Caki2 (cell line): ENCODE measurements around the gene MBL2. TPM values are rescaled to one million over a fixed set of nuclear protein-coding genes. Genes with fewer than 3 reads are reported as not detected.

Experiments
- DNase-seq: peaks from one replicate; pipeline ENCODE4 v3.0.0-alpha.2; 2015; ENCODE audit warnings: low read depth
- in situ Hi-C: cut with HindIII; loops from 2 replicates; pipeline ENCODE4 v1.10.0; 2016; ENCODE audit warnings: low sequenced_read_pairs, low pct_unique_long_range_greater_than_20kb, mixed read lengths
- total RNA-seq: library from RNA; depleted of rRNA; stranded (reverse); fragments of >200 nt; shearing (Covaris generic); gene quantifications from 2 replicates; pipeline ENCODE4 v1.2.3, GENCODE V29; 2014; ENCODE audit warnings: low replicate concordance

MBL2 gene
- total RNA-seq, 1 experiment from 2014 or later: 0.17 TPM

GRCh38 chr10:52776471-52776903 is 3.9 kb upstream of the MBL2 start:
- in situ Hi-C loops: no loop called here
- no peak for DNase-seq

DNA sequence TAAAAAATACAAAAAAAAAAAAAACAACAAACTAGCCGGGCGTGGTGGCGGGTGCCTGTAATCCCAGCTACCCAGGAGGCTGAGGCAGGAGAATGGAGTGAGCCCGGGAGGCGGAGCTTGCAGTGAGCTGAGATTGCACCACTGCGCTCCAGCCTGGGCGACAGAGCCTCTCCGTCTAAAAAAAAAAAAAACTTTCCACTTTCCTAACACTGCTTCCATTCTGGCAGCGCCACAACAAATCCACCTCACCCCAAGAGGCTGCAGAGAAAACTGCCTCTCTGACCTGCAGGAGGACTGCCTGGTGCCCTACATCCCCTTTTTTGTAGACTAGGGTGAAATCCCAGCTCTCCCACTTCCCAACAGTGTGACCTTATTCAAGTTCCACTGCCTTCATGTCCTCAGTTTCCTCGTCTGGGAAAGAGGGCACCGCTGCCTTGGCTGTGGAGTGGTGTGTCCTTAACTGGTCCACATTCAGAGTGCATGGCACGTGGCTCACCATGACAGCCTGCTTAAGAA is 2.6 kb upstream of the MBL2 start:
- in situ Hi-C loops: no loop called here
- DNase-seq: no peak

DNA sequence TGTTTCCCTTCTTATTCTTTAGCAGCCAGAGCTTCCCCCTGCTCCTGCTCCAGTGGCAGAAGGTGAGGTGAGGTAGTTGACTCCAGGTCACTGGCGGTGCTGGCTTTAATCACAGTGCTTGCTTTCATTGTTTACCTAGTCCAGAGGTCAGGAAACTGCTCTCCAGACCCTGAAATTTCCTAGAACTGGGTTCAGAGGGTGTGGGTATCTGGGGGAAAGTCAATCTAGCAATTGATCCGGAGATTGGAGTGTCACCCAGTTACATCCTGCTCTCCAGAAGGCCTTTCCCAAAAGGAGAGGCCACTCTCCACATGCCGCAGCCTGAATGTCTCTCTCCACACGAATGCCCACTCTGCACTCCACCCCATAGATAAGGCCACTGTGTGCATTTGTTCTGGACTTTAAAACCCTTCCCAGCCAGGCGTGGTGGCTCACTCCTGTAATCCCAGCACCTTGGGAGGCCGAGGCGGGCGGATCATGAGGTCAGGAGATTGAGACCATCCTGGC is 2.1 kb upstream of the MBL2 start:
- no peak for DNase-seq
- in situ Hi-C loops: no loop called here

- no peak for DNase-seq
- in situ Hi-C loops: no loop called here
Observed at GRCh38 chr10:52774182-52774581, 1.6 kb upstream of the MBL2 start.

DNA sequence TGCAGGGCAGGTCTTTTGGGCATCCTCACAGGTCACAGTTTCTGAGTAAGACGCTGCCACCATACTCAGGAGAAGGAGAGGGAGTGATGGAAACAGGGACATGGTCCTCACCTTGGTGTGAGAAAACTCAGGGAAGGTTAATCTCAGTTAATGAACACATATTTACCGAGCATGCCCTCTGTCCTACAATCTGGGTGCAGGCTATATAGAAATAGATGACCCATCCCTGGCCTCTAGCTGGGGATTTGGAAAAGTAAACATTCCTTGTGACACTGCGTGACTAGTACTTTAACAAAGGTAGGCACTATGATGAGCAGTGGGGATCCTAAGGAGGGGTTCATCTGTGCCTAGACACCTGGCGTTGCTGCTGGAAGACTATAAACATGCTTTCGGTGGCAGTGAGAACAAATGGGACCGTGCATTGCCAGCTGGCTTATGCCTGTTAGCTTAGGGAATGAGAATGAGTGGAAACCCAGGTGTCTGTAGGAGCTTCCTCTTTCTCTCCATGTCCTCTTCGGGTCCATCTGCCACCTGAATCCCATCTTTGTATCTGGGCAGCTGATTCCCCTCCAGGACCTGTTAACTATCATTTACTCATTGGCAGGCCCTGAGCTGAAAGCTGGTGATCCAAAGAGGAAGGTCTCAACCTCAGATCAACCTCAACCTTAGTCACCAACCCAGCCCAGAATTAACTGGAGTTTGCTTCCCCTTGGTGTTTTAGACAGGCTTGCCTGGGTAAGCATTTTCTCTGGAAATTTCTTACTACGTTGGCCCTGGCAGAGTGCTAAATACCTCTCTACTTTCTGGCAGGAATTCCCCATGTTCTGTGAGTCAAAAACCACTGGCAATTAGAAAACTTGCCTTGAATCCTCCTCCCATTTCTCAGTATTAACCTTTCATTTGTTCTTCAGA is 794 bp downstream of the MBL2 start:
- DNase-seq: peak; percentile 18
- in situ Hi-C loops: no loop called here

DNA sequence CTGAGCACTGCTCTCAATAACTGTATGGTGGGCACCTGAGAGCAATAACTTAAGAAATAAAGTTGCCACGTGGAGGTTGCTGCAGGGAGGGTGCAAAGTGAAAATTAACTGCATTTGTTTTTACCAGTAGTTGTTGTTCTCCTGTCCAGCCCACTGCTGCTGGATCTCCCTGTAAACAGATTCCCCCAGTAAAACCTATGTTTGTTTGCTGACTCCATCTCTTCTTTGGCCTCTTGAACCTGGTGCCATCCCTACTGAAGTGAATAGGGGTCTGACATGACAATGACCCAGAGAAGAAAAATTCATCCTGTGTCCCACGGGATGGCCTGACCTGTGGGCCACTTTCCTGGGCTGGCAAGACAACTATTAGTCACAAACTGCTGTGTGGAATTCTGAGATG is 1.7 kb downstream of the MBL2 start:
- in situ Hi-C loops: no loop called here
- DNase-seq: no peak

GRCh38 chr10:52769966-52770365 is 2.6 kb downstream of the MBL2 start:
- no peak for DNase-seq
- in situ Hi-C loops: no loop called here

GRCh38 chr10:52768001-52768532 is 4.5 kb downstream of the MBL2 start:
- in situ Hi-C loops: no loop called here
- DNase-seq: no peak

- in situ Hi-C loops: no loop called here
- DNase-seq: no peak
Observed at GRCh38 chr10:52762088-52762487, 10.5 kb downstream of the MBL2 start.

DNA sequence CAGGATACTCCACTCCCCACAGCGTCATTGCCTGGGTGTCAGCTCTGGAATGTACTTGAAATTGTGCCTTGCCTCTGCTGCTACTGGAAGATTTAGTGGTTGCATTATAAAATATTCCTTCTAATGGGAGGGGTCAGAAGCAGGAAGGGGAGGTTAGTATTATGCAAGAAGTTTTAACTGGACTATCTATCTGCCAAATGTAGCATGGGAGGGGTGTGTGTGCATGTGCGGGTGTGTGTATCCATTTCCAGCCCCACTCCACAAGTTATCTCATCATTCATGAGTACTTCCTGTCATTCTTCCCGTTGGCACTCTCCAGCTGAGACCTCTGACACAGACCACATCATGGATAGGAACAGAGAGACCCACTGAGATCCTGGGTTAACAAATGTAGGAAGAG is 13.4 kb downstream of the MBL2 start:
- DNase-seq: no peak
- in situ Hi-C loops: no loop called here

DNA sequence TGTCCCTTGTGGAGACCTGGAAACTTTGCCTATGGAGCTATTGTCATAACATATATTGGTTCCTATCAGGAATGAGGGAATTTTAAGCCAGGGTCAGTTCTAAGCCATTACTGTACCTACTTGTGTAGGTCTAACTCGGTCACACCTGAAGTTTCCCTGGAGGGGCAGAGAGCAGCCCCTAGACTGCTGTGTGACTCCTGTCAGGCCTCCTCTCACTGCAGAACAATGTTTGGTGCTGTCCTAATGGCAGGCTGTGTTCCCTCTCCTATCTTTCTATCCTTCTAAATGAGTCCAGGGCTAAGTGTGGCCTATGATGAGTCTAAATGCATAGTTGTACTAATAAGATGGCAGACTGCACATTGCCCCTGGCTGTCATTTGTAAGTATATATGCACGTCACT is 14.2 kb downstream of the MBL2 start:
- in situ Hi-C loops: no loop called here
- no peak for DNase-seq

DNA sequence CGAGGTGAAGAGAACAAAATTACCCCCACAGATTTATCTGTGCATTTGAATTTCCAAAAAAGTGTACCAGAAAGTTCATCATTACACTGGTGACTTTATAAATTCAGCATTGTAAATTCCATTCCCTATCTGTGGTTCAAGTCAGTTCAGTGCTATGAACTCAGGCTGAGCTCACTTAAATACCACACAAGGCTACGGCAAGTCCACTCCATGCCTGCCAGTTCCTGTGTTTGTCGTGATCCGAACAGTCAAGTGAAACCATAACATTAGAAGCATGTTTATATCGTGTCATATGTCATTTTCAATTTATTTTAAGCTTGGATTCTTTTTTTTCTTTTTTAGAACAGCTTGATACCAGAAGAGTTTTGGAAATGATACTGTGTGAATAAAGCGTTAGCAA is 14.8 kb downstream of the MBL2 start:
- no peak for DNase-seq
- in situ Hi-C loops: no loop called here

DNA sequence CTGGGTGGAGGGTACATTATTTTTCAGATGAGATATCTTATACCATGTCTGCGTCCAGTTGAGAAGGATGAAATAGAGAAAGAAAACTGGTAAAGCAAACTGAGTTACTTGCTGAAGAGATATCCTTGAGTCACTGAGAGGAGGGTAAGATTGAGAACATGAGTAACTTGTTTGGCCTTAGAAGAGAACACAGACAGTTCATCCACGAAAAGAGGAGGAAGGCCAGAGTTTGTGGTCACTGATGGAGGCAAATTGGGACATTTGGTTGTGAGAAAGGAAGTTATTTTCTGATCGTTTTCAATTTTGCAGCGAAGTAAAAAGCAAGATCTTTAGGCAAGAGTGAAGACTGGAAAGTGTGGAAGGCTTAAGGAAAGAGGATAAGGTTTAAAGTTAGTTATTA is 15.6 kb downstream of the MBL2 start:
- in situ Hi-C loops: no loop called here
- DNase-seq: no peak

DNA sequence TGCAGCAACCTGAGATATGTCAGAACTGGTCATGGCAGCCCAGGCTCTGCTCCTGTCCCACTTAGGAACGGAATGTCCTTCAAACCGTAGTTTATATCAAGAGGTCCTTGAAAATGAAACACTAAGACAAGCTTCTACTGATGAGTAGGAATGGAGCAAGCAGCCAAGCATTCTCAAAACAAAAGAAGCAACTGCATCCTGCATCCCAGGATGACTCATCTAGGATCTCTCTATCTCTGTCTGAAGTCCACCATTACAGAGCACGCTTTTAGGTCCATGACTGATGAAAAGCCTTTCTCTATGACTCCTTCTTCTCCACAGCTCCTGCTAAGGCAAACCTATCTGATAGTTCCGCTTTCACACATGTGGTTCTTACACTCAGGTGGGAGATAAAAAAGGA is 16.3 kb downstream of the MBL2 start:
- DNase-seq: no peak
- in situ Hi-C loops: no loop called here

- DNase-seq: no peak
- in situ Hi-C loops: no loop called here
Observed at GRCh38 chr10:52755297-52756062, 17.1 kb downstream of the MBL2 start.

GRCh38 chr10:52752801-52753445 is 19.7 kb downstream of the MBL2 start:
- in situ Hi-C loops: no loop called here
- DNase-seq: no peak

GRCh38 chr10:52752261-52752660 is 20.3 kb downstream of the MBL2 start:
- in situ Hi-C loops: no loop called here

DNA sequence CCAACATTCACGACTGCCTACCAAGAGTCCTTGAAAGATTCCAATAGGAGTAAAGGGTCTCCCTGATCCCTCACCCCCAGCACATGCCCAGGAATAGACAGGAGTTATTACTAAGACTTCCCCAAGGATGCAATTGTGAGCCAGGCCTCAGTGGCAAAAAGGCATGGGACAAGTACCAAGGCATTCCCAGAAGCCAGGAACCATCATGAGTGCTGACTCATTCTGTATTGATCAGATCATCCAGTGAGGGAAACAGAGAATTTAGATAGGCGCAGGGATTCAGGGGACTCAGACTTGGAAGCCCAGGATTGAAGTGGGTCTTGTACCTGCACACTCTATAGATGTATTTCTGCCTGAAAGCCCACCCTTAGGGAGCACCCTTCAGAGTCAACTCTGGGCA is 21.2 kb downstream of the MBL2 start:
- in situ Hi-C loops: no loop called here
- DNase-seq: no peak

More at GRCh38 chr10:52752261-52752660, 20.3 kb downstream of the MBL2 start:
- no peak for DNase-seq
